HepG2 (cell line): ENCODE measurements around the gene FBXO5. TPM values are rescaled to one million over a fixed set of nuclear protein-coding genes. Genes with fewer than 3 reads are reported as not detected.

Experiments
- ASH2L ChIP-seq: fragments of 300-600, 200-600 bp; sonication (generic); IDR thresholded peaks from 2 replicates; pipeline ENCODE4 v1.7.0; 2017; ENCODE audit warnings: low read depth, mild to moderate bottlenecking, moderate library complexity, mixed read lengths, low read length; ENCODE audit not compliant: insufficient read length
- DDIT3 ChIP-seq: sonication (generic); formaldehyde crosslinking; IDR thresholded peaks from 2 replicates; pipeline ENCODE4 v1.4.0; 2020; ENCODE audit warnings: mild to moderate bottlenecking, missing genetic modification reagents
- DR1 ChIP-seq: sonication (generic); formaldehyde crosslinking; IDR thresholded peaks from 2 replicates; pipeline ENCODE4 v1.8.0; 2021; ENCODE audit warnings: mild to moderate bottlenecking, missing genetic modification reagents, inconsistent platforms
- MBNL3 ChIP-seq: fragments of 250-450 bp; sonication (Bioruptor Pico); conservative IDR thresholded peaks from 2 replicates; pipeline ENCODE4 v1.8.0; 2022; ENCODE audit warnings: mild to moderate bottlenecking, inconsistent platforms
- PBX3 ChIP-seq: sonication (generic); formaldehyde crosslinking; IDR thresholded peaks from 2 replicates; pipeline ENCODE4 v1.8.1; 2023; ENCODE audit warnings: missing genetic modification reagents, inconsistent platforms, borderline replicate concordance
- RNF2 ChIP-seq: fragments of 450-650 bp; conservative IDR thresholded peaks from 2 replicates; pipeline ENCODE4 v1.6.1; 2016; ENCODE audit warnings: low read depth
- SMAD9 ChIP-seq: sonication (generic); formaldehyde crosslinking; IDR thresholded peaks from 2 replicates; pipeline ENCODE4 v1.5.1; 2020; ENCODE audit warnings: mild to moderate bottlenecking, missing genetic modification reagents
- SMARCE1 ChIP-seq: fragments of 450-650 bp; IDR thresholded peaks from 2 replicates; pipeline ENCODE4 v1.6.1; 2017; ENCODE audit warnings: borderline replicate concordance
- THRA ChIP-seq: sonication (generic); formaldehyde crosslinking; IDR thresholded peaks from 2 replicates; pipeline ENCODE4 v1.4.0; 2020; ENCODE audit warnings: missing genetic modification reagents, borderline replicate concordance
- ZHX2 ChIP-seq, 2 experiments: sonication (generic) in 1 of 2; formaldehyde crosslinking in 1 of 2; IDR thresholded peaks; 2 replicates each; pipeline versions ENCODE4 v1.6.1 to v1.9.0; 2014 to 2022; ENCODE audit warnings: antibody characterized with exemption in 1 of 2, borderline replicate concordance in 1 of 2, inconsistent platforms in 1 of 2, low read depth in 1 of 2, missing genetic modification reagents in 1 of 2
- ZKSCAN1 ChIP-seq: fragments of 150-350 bp; IDR thresholded peaks from 2 replicates; pipeline ENCODE4 v1.6.1; 2014; ENCODE audit warnings: low read length
- ZNF674 ChIP-seq: sonication (generic); formaldehyde crosslinking; IDR thresholded peaks from 2 replicates; pipeline ENCODE4 v1.5.0; 2020; ENCODE audit warnings: low read depth, mild to moderate bottlenecking, missing genetic modification reagents
- ZNF878 ChIP-seq: sonication (generic); formaldehyde crosslinking; IDR thresholded peaks from 2 replicates; pipeline ENCODE4 v1.8.1; 2023; ENCODE audit warnings: mild to moderate bottlenecking, missing genetic modification reagents, moderate library complexity
- polyA plus RNA-seq, 8 experiments: library from polyadenylated mRNA; depleted of rRNA in 3 of 8; stranded (reverse) in 7 of 8; unstranded in 1 of 8; fragments of >200 nt; fragmentation: Illumina TruSeq in 4 of 8; extraction: Trizol in 4 of 8; gene quantifications; 2 replicates each; pipeline versions ENCODE4 v1.2.1 to v1.2.3, GENCODE V29; 2011 to 2016; ENCODE audit warnings: low read depth in 4 of 8, missing spikeins in 1 of 8, mixed read lengths in 1 of 8; ENCODE audit not compliant: insufficient read depth in 1 of 8
- total RNA-seq, 5 experiments: library from RNA; depleted of rRNA; stranded (reverse); fragments of >200 nt; fragmentation: Illumina TruSeq; extraction: Trizol; gene quantifications; 2 replicates each; pipeline ENCODE4 v1.2.3, GENCODE V29; 2016; ENCODE audit warnings: low read depth in 1 of 5

Gene FBXO5
- total and polyA plus RNA-seq, 2 of the 13 experiments (the other 11 are each of a cell fraction or from before 2014, with no cell fraction given), result 15.8 to 41.5 TPM

- peak; percentile 84 for TF ChIP-seq ASH2L
- 0 out of 2 replicates have a peak, but pooled peaks have one; percentile 40 for TF ChIP-seq DR1
- TF ChIP-seq ZNF878 (CRISPR knock-in tag), result peak; percentile 99
- no peak for TF ChIP-seq DDIT3 (CRISPR knock-in tag)
- TF ChIP-seq MBNL3 (CRISPR knock-in tag), result no peak
- peak; percentile 35; the same call in 1 of the 2 replicates for TF ChIP-seq PBX3 (CRISPR knock-in tag)
- no peak for TF ChIP-seq ZKSCAN1
- no peak for TF ChIP-seq SMAD9 (CRISPR knock-in tag)
- no peak for TF ChIP-seq SMARCE1
- 0 out of 2 replicates have a peak, but pooled peaks have one; percentile 27 for TF ChIP-seq ZHX2 (IDR thresholded peaks at IDR 0.05; ENCODE audit: low read depth)
- TF ChIP-seq ZHX2 (CRISPR knock-in tag; IDR thresholded peaks at IDR 0.05; ENCODE audit: borderline replicate concordance), result no peak
- peak; percentile 71; the same call in 1 of the 2 replicates for TF ChIP-seq RNF2
- TF ChIP-seq THRA (CRISPR knock-in tag), result 0 out of 2 replicates have a peak, but pooled peaks have one; percentile 9
- peak; percentile 57; the same call in 1 of the 2 replicates for TF ChIP-seq ZNF674 (CRISPR knock-in tag)
These were observed at the start of gene FBXO5 (continued) for GRCh38 chr6:152982904-152983636.
